Measurements from ENCODE around the gene SNX17.

DNA sequence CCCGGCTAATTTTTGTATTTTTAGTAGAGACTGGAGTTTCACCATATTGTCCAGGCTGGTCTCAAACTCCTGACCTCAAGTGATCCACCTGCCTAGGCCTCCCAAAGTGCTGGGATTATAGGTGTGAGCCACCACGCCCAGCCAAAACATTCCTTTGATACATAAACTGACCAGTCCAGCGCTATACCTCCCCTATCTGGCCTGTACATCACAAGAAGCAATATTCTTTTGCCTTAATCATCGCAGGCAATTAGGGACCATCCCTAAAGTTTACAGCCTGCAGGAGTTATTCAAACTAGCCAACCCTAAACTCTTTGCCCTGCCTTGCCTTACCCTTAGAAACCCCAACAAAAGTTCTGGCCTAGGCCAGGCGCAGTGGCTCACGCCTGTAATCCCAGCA, 45.7 kb downstream of the SNX17 start:
- TF ChIP-seq, protein P1, sequence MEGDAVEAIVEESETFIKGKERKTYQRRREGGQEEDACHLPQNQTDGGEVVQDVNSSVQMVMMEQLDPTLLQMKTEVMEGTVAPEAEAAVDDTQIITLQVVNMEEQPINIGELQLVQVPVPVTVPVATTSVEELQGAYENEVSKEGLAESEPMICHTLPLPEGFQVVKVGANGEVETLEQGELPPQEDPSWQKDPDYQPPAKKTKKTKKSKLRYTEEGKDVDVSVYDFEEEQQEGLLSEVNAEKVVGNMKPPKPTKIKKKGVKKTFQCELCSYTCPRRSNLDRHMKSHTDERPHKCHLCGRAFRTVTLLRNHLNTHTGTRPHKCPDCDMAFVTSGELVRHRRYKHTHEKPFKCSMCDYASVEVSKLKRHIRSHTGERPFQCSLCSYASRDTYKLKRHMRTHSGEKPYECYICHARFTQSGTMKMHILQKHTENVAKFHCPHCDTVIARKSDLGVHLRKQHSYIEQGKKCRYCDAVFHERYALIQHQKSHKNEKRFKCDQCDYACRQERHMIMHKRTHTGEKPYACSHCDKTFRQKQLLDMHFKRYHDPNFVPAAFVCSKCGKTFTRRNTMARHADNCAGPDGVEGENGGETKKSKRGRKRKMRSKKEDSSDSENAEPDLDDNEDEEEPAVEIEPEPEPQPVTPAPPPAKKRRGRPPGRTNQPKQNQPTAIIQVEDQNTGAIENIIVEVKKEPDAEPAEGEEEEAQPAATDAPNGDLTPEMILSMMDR (IDR thresholded peaks at IDR 0.05; ENCODE audit: insufficient read depth, low read depth, low read length): no peak
- no peak for TF ChIP-seq EZH2 (IDR thresholded peaks at IDR 0.05; ENCODE audit: insufficient read depth, low read length)
